HepG2 (cell line): ENCODE data around the gene LAMB4. TPM values are rescaled to one million over a fixed set of nuclear protein-coding genes. Genes with fewer than 3 reads are reported as not detected.

ENCODE experiments used
- ATF4 ChIP-seq, 2 experiments: fragments of 450-650 bp in 1 of 2; sonication (generic) in 1 of 2; formaldehyde crosslinking; IDR thresholded peaks; 2 replicates each; pipeline versions ENCODE4 v1.5.0 to v1.8.0; 2020 to 2022; ENCODE audit warnings: mild to moderate bottlenecking in 1 of 2, missing genetic modification reagents in 1 of 2
- EP300 ChIP-seq, 3 experiments: sonication (generic) in 1 of 3; formaldehyde crosslinking in 1 of 3; IDR thresholded peaks; 2 replicates each; pipeline versions ENCODE4 v1.5.1 to v1.6.1; 2011 to 2020; ENCODE audit warnings: low read depth in 2 of 3, low read length in 2 of 3, borderline replicate concordance in 1 of 3, improper control_type of control experiment in 1 of 3, mild to moderate bottlenecking in 1 of 3, missing genetic modification reagents in 1 of 3, moderate library complexity in 1 of 3
- HDAC2 ChIP-seq: sonication (generic); formaldehyde crosslinking; IDR thresholded peaks from 2 replicates; pipeline ENCODE4 v1.4.0; 2020; ENCODE audit warnings: missing genetic modification reagents
- HOXA3 ChIP-seq: sonication (generic); formaldehyde crosslinking; IDR thresholded peaks from 2 replicates; pipeline ENCODE4 v1.5.0; 2020; ENCODE audit warnings: missing genetic modification reagents
- ISL2 ChIP-seq: sonication (generic); formaldehyde crosslinking; IDR thresholded peaks from 2 replicates; pipeline ENCODE4 v1.5.0; 2020; ENCODE audit warnings: missing genetic modification reagents
- KAT8 ChIP-seq: IDR thresholded peaks from 2 replicates; pipeline ENCODE4 v1.6.1; 2016; ENCODE audit warnings: missing genetic modification reagents, missing compliant biosample characterization
- PITX1 ChIP-seq: sonication (generic); formaldehyde crosslinking; IDR thresholded peaks from 2 replicates; pipeline ENCODE4 v1.5.1; 2020; ENCODE audit warnings: mild to moderate bottlenecking, missing genetic modification reagents
- RORA ChIP-seq: sonication (generic); formaldehyde crosslinking; IDR thresholded peaks from 2 replicates; pipeline ENCODE4 v1.5.0; 2020; ENCODE audit warnings: mild to moderate bottlenecking, missing genetic modification reagents, moderate library complexity
- SKI ChIP-seq: fragments of 450-650 bp; IDR thresholded peaks from one replicate; pipeline ENCODE4 v1.6.1; 2018; ENCODE audit warnings: mild to moderate bottlenecking; ENCODE audit not compliant: partially characterized antibody
- SOX5 ChIP-seq: IDR thresholded peaks from 2 replicates; pipeline ENCODE4 v1.6.1; 2016; ENCODE audit warnings: borderline replicate concordance
- TBL1XR1 ChIP-seq: fragments of 150-350 bp; IDR thresholded peaks from 2 replicates; pipeline ENCODE4 v1.6.1; 2014; ENCODE audit warnings: borderline replicate concordance, low read length; ENCODE audit not compliant: partially characterized antibody
- TCF7 ChIP-seq: sonication (generic); IDR thresholded peaks from 2 replicates; pipeline ENCODE4 v1.6.1; 2016; ENCODE audit warnings: antibody characterized with exemption, low read depth
- ZNF292 ChIP-seq: sonication (generic); formaldehyde crosslinking; IDR thresholded peaks from 2 replicates; pipeline ENCODE4 v1.8.1; 2022; ENCODE audit warnings: mild to moderate bottlenecking, low read depth, missing genetic modification reagents, borderline replicate concordance
- ZNF503 ChIP-seq: sonication (generic); formaldehyde crosslinking; IDR thresholded peaks from 2 replicates; pipeline ENCODE4 v1.4.0; 2020; ENCODE audit warnings: missing genetic modification reagents
- ZNF609 ChIP-seq: sonication (generic); formaldehyde crosslinking; IDR thresholded peaks from 2 replicates; pipeline ENCODE4 v1.4.0; 2020; ENCODE audit warnings: mild to moderate bottlenecking, missing genetic modification reagents, borderline replicate concordance
- ZNF878 ChIP-seq: sonication (generic); formaldehyde crosslinking; IDR thresholded peaks from 2 replicates; pipeline ENCODE4 v1.8.1; 2023; ENCODE audit warnings: mild to moderate bottlenecking, missing genetic modification reagents, moderate library complexity
- polyA plus RNA-seq, 8 experiments: library from polyadenylated mRNA; depleted of rRNA in 3 of 8; stranded (reverse) in 7 of 8; unstranded in 1 of 8; fragments of >200 nt; fragmentation: Illumina TruSeq in 4 of 8; extraction: Trizol in 4 of 8; gene quantifications; 2 replicates each; pipeline versions ENCODE4 v1.2.1 to v1.2.3, GENCODE V29; 2011 to 2016; ENCODE audit warnings: low read depth in 4 of 8, missing spikeins in 1 of 8, mixed read lengths in 1 of 8; ENCODE audit not compliant: insufficient read depth in 1 of 8
- total RNA-seq, 5 experiments: library from RNA; depleted of rRNA; stranded (reverse); fragments of >200 nt; fragmentation: Illumina TruSeq; extraction: Trizol; gene quantifications; 2 replicates each; pipeline ENCODE4 v1.2.3, GENCODE V29; 2016; ENCODE audit warnings: low read depth in 1 of 5

Gene LAMB4
- total and polyA plus RNA-seq, 2 of the 13 experiments (the other 11 are each of a cell fraction or from before 2014, with no cell fraction given): 0.05 TPM; not detected in 1

DNA sequence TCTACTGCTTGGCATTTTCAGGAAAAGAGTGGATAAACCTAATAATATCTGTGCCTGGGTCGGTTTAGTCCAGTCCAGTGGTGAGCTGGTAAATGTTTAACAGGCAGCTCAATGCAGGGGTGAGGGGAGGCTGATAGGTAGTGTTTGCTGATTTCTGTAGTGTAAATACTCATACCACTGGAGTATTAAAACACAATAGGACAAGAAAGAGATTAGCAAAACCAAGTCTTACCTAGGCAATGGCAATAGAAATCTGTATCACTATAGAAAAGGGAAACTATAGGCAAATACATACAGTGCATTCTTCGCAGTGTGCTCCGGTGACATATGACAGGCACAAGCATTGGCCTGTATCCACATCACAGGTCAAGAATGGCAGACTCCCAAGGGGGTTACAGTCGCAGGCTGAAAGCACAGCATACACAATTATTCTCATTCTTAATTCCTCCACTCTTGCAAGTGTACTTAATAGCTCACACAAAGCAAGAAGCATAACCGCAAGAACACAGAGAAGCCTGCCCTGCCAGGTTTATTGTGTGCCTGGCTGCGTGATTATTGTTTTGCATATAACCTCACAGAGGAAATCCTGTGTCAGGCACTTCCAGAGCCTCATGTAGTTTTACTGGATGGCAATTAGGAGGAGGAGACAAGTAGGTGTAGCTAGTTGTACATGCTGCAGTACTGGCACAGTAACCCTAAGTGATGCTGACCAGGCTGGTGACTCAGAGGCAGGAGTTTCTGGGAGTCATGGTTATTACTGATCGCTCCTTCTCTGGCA lies 35.0 kb downstream of the LAMB4 start (continued):
- TF ChIP-seq ZNF609 (CRISPR knock-in tag) (peak; percentile 45; the same call in 1 of the 2 replicates), SKI (no peak), ZNF503 (CRISPR knock-in tag) (peak; percentile 60; the same call in 1 of the 2 replicates), TCF7 (peak; percentile 10; the same call in 1 of the 2 replicates), HOXA3 (CRISPR knock-in tag) (0 out of 2 replicates have a peak, but pooled peaks have one; percentile 20), ZNF292 (peak; percentile 31; the same call in 1 of the 2 replicates), EP300 (IDR thresholded peaks at IDR 0.05; ENCODE audit: low read depth in 2 of 2, low read length in 2 of 2) (peak in 1 of 2 experiments; percentile 56; a peak in 2 of 4 replicates), EP300 (CRISPR knock-in tag; IDR thresholded peaks at IDR 0.05; ENCODE audit: borderline replicate concordance) (no peak), TBL1XR1 (no peak), HDAC2 (CRISPR knock-in tag) (peak; percentile 64; the same call in 1 of the 2 replicates), ATF4 (CRISPR knock-in tag; IDR thresholded peaks at IDR 0.05) (0 out of 4 replicates have a peak, but pooled peaks of 1 of the 2 experiments have one; percentile 12), PITX1 (CRISPR knock-in tag) (peak; percentile 80), KAT8 (CRISPR knock-in tag) (0 out of 2 replicates have a peak, but pooled peaks have one; percentile 44), RORA (CRISPR knock-in tag) (no peak), SOX5 (CRISPR knock-in tag) (peak; percentile 77), ZNF878 (CRISPR knock-in tag) (peak; percentile 40; the same call in 1 of the 2 replicates), ISL2 (CRISPR knock-in tag) (peak; percentile 56)
